ENCODE results near the gene ZNF638. TPM values are rescaled to one million over a fixed set of nuclear protein-coding genes. Genes with fewer than 3 reads are reported as not detected.

ZNF638 gene
- polyA plus RNA-seq, 6 donors from 2014 or later = 34.9 to 80.2 (median 50.9) TPM

- Mint-ChIP-seq H3K9me3 (no peaks in the 10 kb centered on the region), H3K27me3 (no peaks in the 10 kb centered on the region), H3K4me3 (no peak overlapping the region), H3K36me3 (peaks cover 12 to 14% of the 10 kb centered on the region in 2 donors), H3K27ac (no peak overlapping the region), H3K4me1 (peaks cover 37 to 50% (median 40%) of the 10 kb centered on the region in 3 donors)
- DNase-seq (no peak), ATAC-seq (ENCODE audit: low read depth in 2 of 2) (no peak)
These were observed 14.5 kb downstream of the ZNF638 start for GRCh38 chr2:71346065-71346464.

- Mint-ChIP-seq H3K9me3 (no peaks in the 10 kb centered on the region), H3K4me3 (peak overlapping the region in 1 of 8 donors; percentile 56), H3K27me3 (no peaks in the 10 kb centered on the region), H3K4me1 (peaks cover 40 to 49% (median 44%) of the 10 kb centered on the region in 3 donors), H3K27ac (no peak overlapping the region), H3K36me3 (peaks cover 12 to 14% of the 10 kb centered on the region in 2 donors)
- DNase-seq (no peak), ATAC-seq (ENCODE audit: low read depth in 2 of 2) (no peak)
These were observed 15.9 kb downstream of the ZNF638 start for GRCh38 chr2:71347517-71347916.

GRCh38 chr2:71348302-71348701 lies 16.7 kb downstream of the ZNF638 start:
- Mint-ChIP-seq H3K4me3 (no peak overlapping the region), H3K27me3 (no peaks in the 10 kb centered on the region), H3K27ac (no peak overlapping the region), H3K36me3 (peaks cover 12 to 14% of the 10 kb centered on the region in 2 donors), H3K4me1 (peaks cover 42 to 52% (median 49%) of the 10 kb centered on the region in 3 donors), H3K9me3 (no peaks in the 10 kb centered on the region)
- no peak for DNase-seq
- ATAC-seq (ENCODE audit: low read depth in 2 of 2) = no peak

- Mint-ChIP-seq H3K9me3 (no peaks in the 10 kb centered on the region), H3K27ac (peak overlapping the region in 2 of 6 donors; percentile 25 to 41), H3K27me3 (no peaks in the 10 kb centered on the region), H3K4me1 (peaks cover 21 to 25% (median 24%) of the 10 kb centered on the region in 3 donors), H3K36me3 (peaks cover 24 to 32% of the 10 kb centered on the region in 2 donors), H3K4me3 (no peak overlapping the region)
- DNase-seq (no peak), ATAC-seq (ENCODE audit: low read depth in 2 of 2) (no peak)
These were observed 21.7 kb downstream of the ZNF638 start for GRCh38 chr2:71353248-71353647.

GRCh38 chr2:71358931-71359671 lies 27.5 kb downstream of the ZNF638 start:
- ATAC-seq (ENCODE audit: low read depth in 2 of 2) (no peak), DNase-seq (no peak)
- H3K9me3 Mint-ChIP-seq = no peaks in the 10 kb centered on the region
- no peak overlapping the region for H3K4me3 Mint-ChIP-seq
- no peaks in the 10 kb centered on the region for H3K27me3 Mint-ChIP-seq
- peaks cover 5 to 19% (median 12%) of the 10 kb centered on the region in 3 donors for H3K4me1 Mint-ChIP-seq
- H3K36me3 Mint-ChIP-seq = peaks cover 15 to 33% of the 10 kb centered on the region in 2 donors
- peak overlapping the region in 1 of 6 donors; percentile 21 for H3K27ac Mint-ChIP-seq

- no peak for DNase-seq
- no peak overlapping the region for H3K4me3 Mint-ChIP-seq
- peaks cover 25 to 33% of the 10 kb centered on the region in 2 donors for H3K36me3 Mint-ChIP-seq
- H3K4me1 Mint-ChIP-seq = peaks cover 5 to 19% (median 12%) of the 10 kb centered on the region in 3 donors
- H3K27me3 Mint-ChIP-seq = no peaks in the 10 kb centered on the region
- no peaks in the 10 kb centered on the region for H3K9me3 Mint-ChIP-seq
- H3K27ac Mint-ChIP-seq = peak overlapping the region in 1 of 6 donors; percentile 27
- no peak for ATAC-seq (ENCODE audit: low read depth in 2 of 2)
These were observed 28.9 kb downstream of the ZNF638 start for GRCh38 chr2:71360434-71360975.

- Mint-ChIP-seq H3K36me3 (peaks cover 27 to 28% of the 10 kb centered on the region in 2 donors), H3K9me3 (no peaks in the 10 kb centered on the region), H3K4me3 (no peak overlapping the region), H3K27me3 (no peaks in the 10 kb centered on the region), H3K27ac (peak overlapping the region in 1 of 6 donors; percentile 50), H3K4me1 (peaks cover 5 to 19% (median 12%) of the 10 kb centered on the region in 3 donors)
- DNase-seq (no peak), ATAC-seq (ENCODE audit: low read depth in 2 of 2) (no peak)
These were observed 30.0 kb downstream of the ZNF638 start for GRCh38 chr2:71361631-71362030.

GRCh38 chr2:71362447-71362846 lies 30.9 kb downstream of the ZNF638 start:
- Mint-ChIP-seq H3K36me3 (peaks cover 20 to 21% of the 10 kb centered on the region in 2 donors), H3K4me3 (no peak overlapping the region)

GRCh38 chr2:71370015-71370414 lies 38.4 kb downstream of the ZNF638 start:
- H3K36me3 Mint-ChIP-seq = peaks cover 0 to 20% of the 10 kb centered on the region in 2 donors
- H3K9me3 Mint-ChIP-seq = no peaks in the 10 kb centered on the region
- no peak for DNase-seq
- no peak for ATAC-seq (ENCODE audit: low read depth in 2 of 2)
- H3K27ac Mint-ChIP-seq = peak overlapping the region in 1 of 6 donors; percentile 10
- H3K27me3 Mint-ChIP-seq = no peaks in the 10 kb centered on the region
- peaks cover 0 to 13% (median 0%) of the 10 kb centered on the region in 3 donors for H3K4me1 Mint-ChIP-seq
- H3K4me3 Mint-ChIP-seq = no peak overlapping the region

More at GRCh38 chr2:71362447-71362846, 30.9 kb downstream of the ZNF638 start:
- H3K27me3 Mint-ChIP-seq = no peaks in the 10 kb centered on the region
- no peak for DNase-seq
- peaks cover 4 to 14% (median 12%) of the 10 kb centered on the region in 3 donors for H3K4me1 Mint-ChIP-seq
- peak overlapping the region in 3 of 6 donors; percentile 1 to 37 (median 17) for H3K27ac Mint-ChIP-seq
- no peak for ATAC-seq (ENCODE audit: low read depth in 2 of 2)
- H3K9me3 Mint-ChIP-seq = no peaks in the 10 kb centered on the region

- Mint-ChIP-seq H3K36me3 (peaks cover 0 to 13% of the 10 kb centered on the region in 2 donors), H3K9me3 (no peaks in the 10 kb centered on the region), H3K4me3 (no peak overlapping the region), H3K27me3 (no peaks in the 10 kb centered on the region), H3K27ac (peak overlapping the region in 3 of 6 donors; percentile 7 to 40 (median 30)), H3K4me1 (peaks cover 0 to 13% (median 4%) of the 10 kb centered on the region in 3 donors)
- no peak for ATAC-seq (ENCODE audit: low read depth in 2 of 2)
- no peak for DNase-seq
These were observed 40.5 kb downstream of the ZNF638 start for GRCh38 chr2:71372042-71372441.

- Mint-ChIP-seq H3K9me3 (no peaks in the 10 kb centered on the region), H3K27ac (peak overlapping the region in 3 of 6 donors; percentile 4 to 31 (median 14)), H3K4me1 (peaks cover 0 to 11% (median 0%) of the 10 kb centered on the region in 3 donors), H3K27me3 (no peaks in the 10 kb centered on the region), H3K4me3 (no peak overlapping the region), H3K36me3 (peaks cover 21 to 37% of the 10 kb centered on the region in 2 donors)
- ATAC-seq (ENCODE audit: low read depth in 2 of 2) = no peak
- no peak for DNase-seq
These were observed 47.5 kb downstream of the ZNF638 start for GRCh38 chr2:71379086-71379485.

- H3K9me3 Mint-ChIP-seq = no peaks in the 10 kb centered on the region
- no peak overlapping the region for H3K4me3 Mint-ChIP-seq
- peaks cover 0 to 11% (median 0%) of the 10 kb centered on the region in 3 donors for H3K4me1 Mint-ChIP-seq
- no peak for DNase-seq
- no peak for ATAC-seq (ENCODE audit: low read depth in 2 of 2)
- H3K36me3 Mint-ChIP-seq = peaks cover 26 to 49% of the 10 kb centered on the region in 2 donors
- peak overlapping the region in 2 of 6 donors; percentile 47 to 73 for H3K27ac Mint-ChIP-seq
- no peaks in the 10 kb centered on the region for H3K27me3 Mint-ChIP-seq
These were observed 49.1 kb downstream of the ZNF638 start for GRCh38 chr2:71380665-71381064.

GRCh38 chr2:71385012-71385411 lies 53.4 kb downstream of the ZNF638 start:
- Mint-ChIP-seq H3K4me1 (peaks cover 0 to 3% (median 0%) of the 10 kb centered on the region in 3 donors), H3K27me3 (no peaks in the 10 kb centered on the region), H3K27ac (no peak overlapping the region), H3K9me3 (no peaks in the 10 kb centered on the region), H3K36me3 (peaks cover 41 to 65% of the 10 kb centered on the region in 2 donors), H3K4me3 (no peak overlapping the region)
- DNase-seq = no peak
- ATAC-seq (ENCODE audit: low read depth in 2 of 2) = no peak

- no peak for DNase-seq
- Mint-ChIP-seq H3K27me3 (no peaks in the 10 kb centered on the region), H3K27ac (no peak overlapping the region), H3K4me1 (peaks cover 0 to 3% (median 0%) of the 10 kb centered on the region in 3 donors), H3K4me3 (no peak overlapping the region), H3K36me3 (peaks cover 44 to 53% of the 10 kb centered on the region in 2 donors), H3K9me3 (no peaks in the 10 kb centered on the region)
- ATAC-seq (ENCODE audit: low read depth in 2 of 2) = no peak
These were observed 56.6 kb downstream of the ZNF638 start for GRCh38 chr2:71388214-71388613.

Measured in naive B cell (primary cell).